ENCODE data around the gene CKS1B.

GRCh38 chr1:154940651-154941194, 33.8 kb upstream of the CKS1B start:
- TF ChIP-seq POLR2A (IDR thresholded peaks at IDR 0.05) (no peak), POLR2AphosphoS5 (IDR thresholded peaks at IDR 0.05) (no peak), CTCF (IDR thresholded peaks at IDR 0.05) (no peak)
